Transverse colon (tissue), 4 donors: ENCODE data around the gene TRPC6.

ENCODE experiments used
- CTCF ChIP-seq, 5 experiments: fragments of 200-600 bp in 3 of 5; fragments of 450-650 bp in 2 of 5; sonication (generic) in 3 of 5; IDR thresholded peaks; 1 replicate in 2 of 5; 2 replicates in 3 of 5; pipeline ENCODE4 v1.5.1; 2016 to 2017; ENCODE audit warnings: antibody characterized with exemption in 5 of 5, inconsistent platforms in 3 of 5, mild to moderate bottlenecking in 2 of 5, moderate library complexity in 1 of 5
- EP300 ChIP-seq: sonication (generic); formaldehyde crosslinking; IDR thresholded peaks from one replicate; pipeline ENCODE4 v1.6.1; 2017; ENCODE audit warnings: antibody characterized with exemption, low read depth
- POLR2A ChIP-seq: fragments of 450-650 bp; IDR thresholded peaks from one replicate; pipeline ENCODE4 v1.6.1; 2016; ENCODE audit warnings: antibody characterized with exemption, mild to moderate bottlenecking, moderate library complexity
- POLR2AphosphoS5 ChIP-seq, 3 donors: sonication (generic); formaldehyde crosslinking; IDR thresholded peaks; one replicate each; pipeline ENCODE4 v1.6.1; 2016; ENCODE audit warnings: antibody characterized with exemption in 3 of 3

- TF ChIP-seq CTCF (IDR thresholded peaks at IDR 0.05) (no peak), POLR2A (no peak), POLR2AphosphoS5 (IDR thresholded peaks at IDR 0.05) (no peak), EP300 (no peak)
Measured at GRCh38 chr11:101509922-101510321, 73.9 kb downstream of the TRPC6 start.
